Prostate gland (tissue), 2 donors: ENCODE measurements around the gene SEC24C. TPM values are rescaled to one million over a fixed set of nuclear protein-coding genes. Genes with fewer than 3 reads are reported as not detected.
A peak's percentile ranks its signal among the peaks of the same experiment; 100 is the strongest.

ENCODE experiments used
- DNase-seq: peaks from one replicate; pipeline ENCODE4 v3.0.0-alpha.2; 2019; ENCODE audit warnings: low spot score
- H3K27ac ChIP-seq, 2 donors: fragments of 200-600 bp; sonication (generic); 2 replicates each; pipeline ENCODE4 v1.5.1; 2017 to 2019
- H3K27me3 ChIP-seq: fragments of 200-600 bp; sonication (generic); replicated peaks from 2 replicates; pipeline ENCODE4 v1.5.1; 2019; ENCODE audit not compliant: insufficient read depth
- H3K36me3 ChIP-seq, 2 donors: fragments of 200-600 bp; sonication (generic); 1 replicate in 1 of 2; 2 replicates in 1 of 2; pipeline versions ENCODE4 v1.5.1 to v1.8.1; 2017 to 2019
- H3K4me1 ChIP-seq: fragments of 200-600 bp; sonication (generic); replicated peaks from 2 replicates; pipeline ENCODE4 v1.5.1; 2019
- H3K4me3 ChIP-seq, 2 donors: fragments of 200-600 bp; sonication (generic); 2 replicates each; pipeline ENCODE4 v1.5.1; 2017 to 2019
- H3K9me3 ChIP-seq: fragments of 200-600 bp; sonication (generic); 2 replicates; pipeline ENCODE4 v1.5.1; 2017
- POLR2A ChIP-seq: fragments of 450-650 bp; IDR thresholded peaks from one replicate; pipeline ENCODE4 v1.6.1; 2016; ENCODE audit warnings: antibody characterized with exemption, mild to moderate bottlenecking
- POLR2AphosphoS5 ChIP-seq: sonication (generic); formaldehyde crosslinking; IDR thresholded peaks from one replicate; pipeline ENCODE4 v1.6.1; 2017; ENCODE audit warnings: antibody characterized with exemption
- WGBS: methylation state at CpG from one replicate; pipeline ENCODE4 v1.1.5; 2018; 5-methylcytosine and 5-hydroxymethylcytosine counted together
- intact Hi-C: fragments of 100-400 bp; cut with DNase I; formaldehyde crosslinking; loops from one replicate; pipeline ENCODE4 v1.14.2; 2022
- total RNA-seq, 2 donors: library from RNA; depleted of rRNA; stranded (reverse); fragments of >200 nt; gene quantifications; one replicate each; pipeline ENCODE4 v1.1.0, GENCODE V29; 2016
- TF ChIP-seq, protein P1 (sequence below), 4 experiments: fragments of 200-600 bp in 2 of 4; fragments of 450-650 bp in 2 of 4; sonication (generic) in 2 of 4; IDR thresholded peaks; 1 replicate in 3 of 4; 2 replicates in 1 of 4; pipeline ENCODE4 v1.5.1; 2016 to 2019; ENCODE audit warnings: antibody characterized with exemption in 4 of 4, mild to moderate bottlenecking in 2 of 4, moderate library complexity in 2 of 4

Gene SEC24C
- total RNA-seq, 2 donors from 2014 or later, result 80.7 to 87.6 TPM

DNA sequence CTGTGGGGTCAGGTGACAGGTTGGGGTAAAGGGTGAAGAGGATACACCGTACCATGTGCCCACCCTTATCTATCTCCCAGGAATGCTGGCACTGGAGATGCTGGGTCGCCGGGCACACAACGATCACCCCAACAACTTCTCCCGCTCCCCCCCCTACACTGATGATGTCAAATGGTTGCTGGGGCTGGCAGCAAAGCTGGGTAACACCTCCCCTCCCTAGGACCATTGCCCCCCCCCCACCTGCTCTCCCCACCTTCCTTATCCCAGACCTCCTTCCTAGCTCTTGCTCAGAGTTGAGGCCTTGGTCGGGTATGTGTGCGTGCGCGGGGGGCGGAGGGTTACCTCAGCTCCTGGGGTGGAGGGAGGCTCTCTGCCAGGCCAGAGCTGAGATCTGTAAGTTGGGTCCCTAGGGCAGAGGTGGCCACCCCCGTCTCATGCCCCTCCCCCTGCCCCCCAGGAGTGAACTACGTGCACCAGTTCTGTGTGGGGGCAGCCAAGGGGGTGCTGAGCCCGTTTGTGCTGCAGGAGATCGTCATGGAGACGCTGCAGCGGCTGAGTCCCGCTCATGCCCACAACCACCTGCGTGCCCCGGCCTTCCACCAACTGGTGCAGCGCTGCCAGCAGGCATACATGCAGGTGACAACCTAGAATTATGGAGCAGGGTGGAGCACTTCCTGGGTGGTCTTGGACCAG is 56.5 kb downstream of the SEC24C start:
- H3K4me1 ChIP-seq, result peaks cover 6% of the 10 kb centered on the region
- H3K4me3 ChIP-seq, result no peak overlapping the region
- TF ChIP-seq POLR2AphosphoS5 (no peak), POLR2A (no peak)
- TF ChIP-seq, protein P1, sequence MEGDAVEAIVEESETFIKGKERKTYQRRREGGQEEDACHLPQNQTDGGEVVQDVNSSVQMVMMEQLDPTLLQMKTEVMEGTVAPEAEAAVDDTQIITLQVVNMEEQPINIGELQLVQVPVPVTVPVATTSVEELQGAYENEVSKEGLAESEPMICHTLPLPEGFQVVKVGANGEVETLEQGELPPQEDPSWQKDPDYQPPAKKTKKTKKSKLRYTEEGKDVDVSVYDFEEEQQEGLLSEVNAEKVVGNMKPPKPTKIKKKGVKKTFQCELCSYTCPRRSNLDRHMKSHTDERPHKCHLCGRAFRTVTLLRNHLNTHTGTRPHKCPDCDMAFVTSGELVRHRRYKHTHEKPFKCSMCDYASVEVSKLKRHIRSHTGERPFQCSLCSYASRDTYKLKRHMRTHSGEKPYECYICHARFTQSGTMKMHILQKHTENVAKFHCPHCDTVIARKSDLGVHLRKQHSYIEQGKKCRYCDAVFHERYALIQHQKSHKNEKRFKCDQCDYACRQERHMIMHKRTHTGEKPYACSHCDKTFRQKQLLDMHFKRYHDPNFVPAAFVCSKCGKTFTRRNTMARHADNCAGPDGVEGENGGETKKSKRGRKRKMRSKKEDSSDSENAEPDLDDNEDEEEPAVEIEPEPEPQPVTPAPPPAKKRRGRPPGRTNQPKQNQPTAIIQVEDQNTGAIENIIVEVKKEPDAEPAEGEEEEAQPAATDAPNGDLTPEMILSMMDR (IDR thresholded peaks at IDR 0.05), result no peak
- 76% methylated on average over 20 of the region's 20 CpGs for WGBS
- DNase-seq, result no peak
- peaks cover 23 to 25% of the 10 kb centered on the region in 2 donors for H3K36me3 ChIP-seq
- H3K27me3 ChIP-seq, result no peaks in the 10 kb centered on the region
- intact Hi-C loops, result no loop called here
- no peak overlapping the region for H3K27ac ChIP-seq
- no peaks in the 10 kb centered on the region for H3K9me3 ChIP-seq

DNA sequence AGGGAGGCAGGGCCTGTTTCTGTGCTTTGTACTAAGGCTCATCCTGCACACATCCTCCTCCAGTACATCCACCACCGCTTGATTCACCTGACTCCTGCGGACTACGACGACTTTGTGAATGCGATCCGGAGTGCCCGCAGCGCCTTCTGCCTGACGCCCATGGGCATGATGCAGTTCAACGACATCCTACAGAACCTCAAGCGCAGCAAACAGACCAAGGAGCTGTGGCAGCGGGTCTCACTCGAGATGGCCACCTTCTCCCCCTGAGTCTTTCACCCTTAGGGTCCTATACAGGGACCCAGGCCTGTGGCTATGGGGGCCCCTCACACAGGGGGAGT is 57.0 kb downstream of the SEC24C start:
- DNase-seq, result no peak
- TF ChIP-seq, protein P1 (IDR thresholded peaks at IDR 0.05), result no peak
- no peak for TF ChIP-seq POLR2AphosphoS5
- no peak for TF ChIP-seq POLR2A
- Histone ChIP-seq H3K4me3 (no peak overlapping the region), H3K27me3 (no peaks in the 10 kb centered on the region), H3K36me3 (peaks cover 24 to 25% of the 10 kb centered on the region in 2 donors), H3K4me1 (peaks cover 6% of the 10 kb centered on the region), H3K27ac (peak overlapping the region in 1 of 2 donors; percentile 73), H3K9me3 (no peaks in the 10 kb centered on the region)
- intact Hi-C loops, result no loop called here
- WGBS, result 86% methylated on average over 13 of the region's 13 CpGs

DNA sequence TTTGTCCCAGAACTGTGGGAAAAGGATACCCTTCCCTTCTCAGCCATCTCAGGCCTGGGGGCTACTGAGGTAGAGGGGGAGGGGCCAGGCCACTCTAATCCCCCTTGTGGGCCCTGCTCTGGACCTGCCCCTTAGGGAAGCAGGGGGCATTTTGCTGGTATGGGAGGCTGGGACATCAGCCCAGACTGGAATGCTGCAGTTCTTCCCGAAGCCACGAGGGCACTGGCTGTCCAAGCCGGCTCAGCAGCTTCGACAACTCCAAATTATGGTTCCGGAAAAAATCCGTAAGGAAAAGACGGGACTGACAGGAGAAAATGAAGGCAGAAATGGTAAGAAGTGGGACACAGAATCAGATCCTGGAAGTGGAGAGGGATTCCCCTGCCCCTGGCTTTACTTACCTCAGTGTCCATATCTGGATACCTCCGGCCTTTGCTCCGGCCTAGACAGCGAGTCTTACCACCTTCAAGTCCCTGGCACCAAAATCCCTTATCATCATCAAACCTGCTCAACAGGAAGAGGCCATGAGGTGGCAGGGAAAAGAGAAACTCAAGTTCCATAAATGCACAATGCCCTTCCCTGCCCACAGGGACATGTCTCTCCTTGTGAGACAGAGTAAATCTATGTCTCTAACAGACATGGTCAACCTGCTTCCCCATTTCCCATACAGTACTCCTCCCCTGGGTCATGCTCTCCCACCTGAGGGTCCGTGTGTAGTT is 58.3 kb downstream of the SEC24C start:
- H3K4me3 ChIP-seq, result no peak overlapping the region
- DNase-seq, result peak; percentile 57
- intact Hi-C loops, result no loop called here
- H3K9me3 ChIP-seq, result no peaks in the 10 kb centered on the region
- H3K4me1 ChIP-seq, result peaks cover 6% of the 10 kb centered on the region
- 57% methylated on average over 11 of the region's 11 CpGs for WGBS
- peak overlapping the region; percentile 56 to 73 for H3K27ac ChIP-seq
- H3K27me3 ChIP-seq, result no peaks in the 10 kb centered on the region
- peaks cover 18 to 19% of the 10 kb centered on the region in 2 donors for H3K36me3 ChIP-seq
- TF ChIP-seq POLR2A (no peak), POLR2AphosphoS5 (peak; percentile 84)
- TF ChIP-seq, protein P1 (IDR thresholded peaks at IDR 0.05), result peak in 1 of 4 experiments; percentile 7

DNA sequence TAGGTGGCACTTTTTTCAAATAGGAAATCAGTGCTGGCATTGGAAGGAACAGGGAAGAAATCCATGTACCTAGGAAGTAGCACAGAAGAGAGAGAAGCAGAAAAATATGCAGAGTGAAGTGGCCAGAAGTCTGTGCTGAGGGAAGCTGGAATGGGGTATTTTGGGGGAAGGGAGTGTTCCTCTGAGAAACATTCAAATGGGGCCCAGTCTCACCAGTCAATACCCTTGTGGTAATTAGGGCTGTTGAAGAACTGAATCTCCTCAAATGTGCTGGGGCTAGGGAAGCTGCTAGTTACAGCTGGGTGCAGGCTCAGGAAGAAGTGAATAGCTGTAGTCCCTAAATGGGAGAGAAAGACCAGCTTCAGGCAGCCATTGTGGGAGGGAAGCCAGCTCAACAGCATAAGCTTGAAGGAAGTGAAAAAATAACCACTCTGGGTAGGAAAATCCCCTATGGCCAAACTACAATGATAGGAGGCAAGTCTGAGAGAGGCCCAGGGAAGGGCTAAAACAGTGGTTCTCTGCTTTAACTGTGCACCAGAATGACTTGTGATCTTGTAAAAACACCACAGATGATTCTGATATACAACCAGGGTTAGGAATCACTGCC is 59.6 kb downstream of the SEC24C start:
- H3K9me3 ChIP-seq, result no peaks in the 10 kb centered on the region
- H3K27ac ChIP-seq, result peak overlapping the region in 1 of 2 donors; percentile 0
- peaks cover 6% of the 10 kb centered on the region for H3K4me1 ChIP-seq
- no peak for DNase-seq
- TF ChIP-seq, protein P1 (IDR thresholded peaks at IDR 0.05), result no peak
- no peak for TF ChIP-seq POLR2A
- no peak for TF ChIP-seq POLR2AphosphoS5
- intact Hi-C loops, result no loop called here
- no peak overlapping the region for H3K4me3 ChIP-seq
- peaks cover 9 to 20% of the 10 kb centered on the region in 2 donors for H3K36me3 ChIP-seq
- no peaks in the 10 kb centered on the region for H3K27me3 ChIP-seq
